Heart left ventricle (tissue), 16 donors: ENCODE measurements around the gene FBXW12. TPM values are rescaled to one million over a fixed set of nuclear protein-coding genes. Genes with fewer than 3 reads are reported as not detected.

Experiments used
- ATAC-seq, 4 donors: fragments of 200-7000 bp; cut with Tn5 transposase; one replicate each; pipeline ENCODE4 v1.9.1; 2020 to 2022; ENCODE audit warnings: moderate library complexity in 4 of 4, mild to moderate bottlenecking in 3 of 4, moderate number of reproducible peaks in 1 of 4
- DNase-seq, 5 donors: peaks; one replicate each; pipeline ENCODE4 v3.0.0-alpha.2; 2020
- H3K27ac ChIP-seq, 12 donors: fragments of 200-600 bp; sonication (generic) in 4 of 12; one replicate each; pipeline versions ENCODE4 v1.5.0 to v1.8.0; 2016 to 2022; ENCODE audit warnings: mild to moderate bottlenecking in 2 of 12
- H3K27me3 ChIP-seq, 9 donors: fragments of 200-600 bp; sonication (generic) in 2 of 9; one replicate each; pipeline versions ENCODE4 v1.5.1 to v1.8.0; 2016 to 2022; ENCODE audit warnings: mild to moderate bottlenecking in 3 of 9
- H3K36me3 ChIP-seq, 9 donors: fragments of 200-600 bp; sonication (generic) in 2 of 9; one replicate each; pipeline versions ENCODE4 v1.5.0 to v1.8.0; 2018 to 2022; ENCODE audit warnings: mild to moderate bottlenecking in 2 of 9
- H3K4me1 ChIP-seq, 12 donors: fragments of 200-600 bp; sonication (generic) in 4 of 12; one replicate each; pipeline versions ENCODE4 v1.5.0 to v1.8.0; 2016 to 2022; ENCODE audit warnings: mild to moderate bottlenecking in 3 of 12
- H3K4me3 ChIP-seq, 12 donors: fragments of 200-600 bp; sonication (generic) in 4 of 12; one replicate each; pipeline versions ENCODE4 v1.5.0 to v1.8.0; 2017 to 2022; ENCODE audit warnings: mild to moderate bottlenecking in 9 of 12, moderate library complexity in 4 of 12
- H3K9me3 ChIP-seq, 12 donors: fragments of 200-600 bp; sonication (generic) in 4 of 12; one replicate each; pipeline versions ENCODE4 v1.5.0 to v1.8.0; 2016 to 2022; ENCODE audit warnings: mild to moderate bottlenecking in 1 of 12
- CTCF ChIP-seq, 12 donors: fragments of 200-600 bp; sonication (generic) in 4 of 12; IDR thresholded peaks; one replicate each; pipeline versions ENCODE4 v1.5.0 to v1.8.0; 2018 to 2022; ENCODE audit warnings: antibody characterized with exemption in 12 of 12, mild to moderate bottlenecking in 5 of 12
- POLR2A ChIP-seq, 2 donors: fragments of 450-650 bp; IDR thresholded peaks; one replicate each; pipeline ENCODE4 v1.6.1; 2017; ENCODE audit warnings: antibody characterized with exemption in 2 of 2, mild to moderate bottlenecking in 2 of 2, moderate library complexity in 2 of 2
- WGBS, 4 donors: extraction: QIAGEN DNeasy Blood & Tissue Kit in 2 of 4; methylation state at CpG; one replicate each; pipeline versions ENCODE4 v1.1.5 to v1.1.7; 2013 to 2018; 5-methylcytosine and 5-hydroxymethylcytosine counted together
- intact Hi-C, 10 donors: fragments of 100-400 bp; cut with DNase I; formaldehyde crosslinking; loops; one replicate each; pipeline versions ENCODE4 v1.11.1 to v1.14.2; 2022
- polyA plus RNA-seq, 2 donors: library from polyadenylated mRNA; stranded (reverse); fragments of 200-250 nt; gene quantifications; one replicate each; pipeline ENCODE4 v1.2.3, GENCODE V29; 2013
- total RNA-seq, 9 donors: library from RNA; depleted of rRNA in 2 of 9; stranded (reverse); fragments of >200 nt in 2 of 9; fragmentation: NEBNext Ultra II Directional in 3 of 9; extraction: Animal tissue kit (Norgen Biotek cat#: 25700) in 3 of 9; gene quantifications; one replicate each; pipeline versions ENCODE4 v1.1.0 to v1.2.4, GENCODE V29; 2016 to 2023
- donor health status: ischemic (EF 13 %, LVEDD 7.1; RV severe dilation, severe dysfunction).
- donor health status: healthy with polysubstance abuse.
- donor health status: DM: no; HTN: yes; CAD: no.
- donor health status: DM: no; HTN: no; CAD: no.
- donor health status: ischemic (EF 25% LVEDD 6.9; RV normal size, moderate dysfunction).
- donor health status: ischemic (EF 25% LVEDD 5.7; RV mildly dilated, moderate dysfunction).
- donor health status: healthy.
- donor health status: DM: yes; HTN: yes; CAD: no.
- donor health status: ischemic (EF 35%, LVEDD 5.7; RV mildly dilated, moderate dysfunction).
- donor health status: nonischemic (EF 11% LVEDD 7.7; RV severe dilation, severe dysfunction).
- donor health status: DM: yes; HTN: yes; CAD: no.
- donor health status: PGD.
- donor health status: ischemic (EF 29% LVEDD 5.4; RV normal size, mild dysfunction).
- donor health status: nonischemic (EF 23%, LVEDD 6.1; RV moderate dilation, normal function).

FBXW12 gene
- total and polyA plus RNA-seq, 11 donors = not detected

GRCh38 chr3:48347500-48347899 lies 24.5 kb upstream of the FBXW12 start:
- H3K4me1 ChIP-seq = no peaks in the 10 kb centered on the region
- ATAC-seq (no peak), DNase-seq (no peak)
- no peaks in the 10 kb centered on the region for H3K27me3 ChIP-seq
- H3K4me3 ChIP-seq = no peak overlapping the region
- intact Hi-C loops = no loop called here
- H3K27ac ChIP-seq = no peak overlapping the region
- TF ChIP-seq CTCF (IDR thresholded peaks at IDR 0.05) (no peak), POLR2A (IDR thresholded peaks at IDR 0.05) (no peak)
- WGBS, 4 donors = 53 to 72% (median 63%) methylated on average over 3 of the region's 3 CpGs
- no peaks in the 10 kb centered on the region for H3K9me3 ChIP-seq
- no peaks in the 10 kb centered on the region for H3K36me3 ChIP-seq

- no peak for DNase-seq
- Histone ChIP-seq H3K27ac (no peak overlapping the region), H3K9me3 (no peaks in the 10 kb centered on the region), H3K4me3 (no peak overlapping the region), H3K36me3 (no peaks in the 10 kb centered on the region), H3K27me3 (peaks cover 0 to 3% (median 0%) of the 10 kb centered on the region in 9 donors), H3K4me1 (no peaks in the 10 kb centered on the region)
- 70 to 77% (median 71%) methylated on average over 6 of the region's 6 CpGs for WGBS, 4 donors
- intact Hi-C loops = no loop called here
- no peak for TF ChIP-seq CTCF (IDR thresholded peaks at IDR 0.05)
- no peak for TF ChIP-seq POLR2A (IDR thresholded peaks at IDR 0.05)
- no peak for ATAC-seq
Observed at GRCh38 chr3:48352546-48352945, 19.5 kb upstream of the FBXW12 start.

- no peak for TF ChIP-seq POLR2A (IDR thresholded peaks at IDR 0.05)
- no peak for TF ChIP-seq CTCF (IDR thresholded peaks at IDR 0.05)
- ATAC-seq = no peak
- DNase-seq = no peak
- H3K27ac ChIP-seq = no peak overlapping the region
- H3K4me1 ChIP-seq = no peaks in the 10 kb centered on the region
- no peaks in the 10 kb centered on the region for H3K36me3 ChIP-seq
- intact Hi-C loops = no loop called here
- peaks cover 0 to 5% (median 0%) of the 10 kb centered on the region in 9 donors for H3K27me3 ChIP-seq
- WGBS, 4 donors = 90 to 94% (median 91%) methylated on average over 4 of the region's 4 CpGs
- H3K9me3 ChIP-seq = no peaks in the 10 kb centered on the region
- H3K4me3 ChIP-seq = no peak overlapping the region
Observed at GRCh38 chr3:48353987-48354386, 18.0 kb upstream of the FBXW12 start.

GRCh38 chr3:48356419-48356818 lies 15.6 kb upstream of the FBXW12 start:
- H3K4me1 ChIP-seq = no peaks in the 10 kb centered on the region
- no peak overlapping the region for H3K4me3 ChIP-seq
- H3K27me3 ChIP-seq = peaks cover 0 to 5% (median 0%) of the 10 kb centered on the region in 9 donors
- H3K27ac ChIP-seq = no peak overlapping the region
- intact Hi-C loops = no loop called here
- no peak for ATAC-seq
- no peak for TF ChIP-seq CTCF (IDR thresholded peaks at IDR 0.05)
- no peak for TF ChIP-seq POLR2A (IDR thresholded peaks at IDR 0.05)
- H3K9me3 ChIP-seq = peaks cover 0 to 9% (median 2%) of the 10 kb centered on the region in 12 donors
- no peaks in the 10 kb centered on the region for H3K36me3 ChIP-seq
- DNase-seq = no peak
- WGBS, 4 donors = 73 to 87% (median 79%) methylated on average over 1 of the region's 1 CpG
